ENCODE data around the gene KPNA1. TPM values are rescaled to one million over a fixed set of nuclear protein-coding genes. Genes with fewer than 3 reads are reported as not detected.

Gene KPNA1
- polyA plus RNA-seq, 2 of the 4 experiments (the other 2 are of a cell fraction) = 48.1 to 81.8 TPM

DNA sequence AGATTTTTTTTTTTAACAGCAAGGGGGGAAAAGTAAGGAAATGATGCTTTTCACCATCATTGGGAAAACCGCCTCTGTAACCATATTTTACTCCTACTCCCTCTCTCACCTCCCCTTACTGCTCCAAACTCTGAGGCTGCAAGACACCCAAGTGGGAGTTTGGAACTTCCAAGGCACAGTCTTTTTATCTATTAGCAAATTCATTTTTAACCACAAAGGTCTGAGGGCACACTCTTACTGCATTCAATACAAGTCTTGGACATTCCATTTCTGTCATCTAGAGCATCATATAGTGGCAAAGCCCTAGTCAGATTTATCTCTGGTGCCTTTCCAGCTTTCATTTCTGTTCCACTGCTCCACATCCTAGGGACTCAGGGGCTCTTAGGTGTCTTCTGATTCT, 117.5 kb downstream of the KPNA1 start:
- FAIRE-seq (no peak), DNase-seq (ENCODE audit: low read depth in 1 of 2, low spot score in 1 of 2) (no peak), ATAC-seq (no peak)
- TF ChIP-seq, protein P1, sequence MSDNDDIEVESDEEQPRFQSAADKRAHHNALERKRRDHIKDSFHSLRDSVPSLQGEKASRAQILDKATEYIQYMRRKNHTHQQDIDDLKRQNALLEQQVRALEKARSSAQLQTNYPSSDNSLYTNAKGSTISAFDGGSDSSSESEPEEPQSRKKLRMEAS (IDR thresholded peaks at IDR 0.05) = no peak
- TF ChIP-seq, protein P2, sequence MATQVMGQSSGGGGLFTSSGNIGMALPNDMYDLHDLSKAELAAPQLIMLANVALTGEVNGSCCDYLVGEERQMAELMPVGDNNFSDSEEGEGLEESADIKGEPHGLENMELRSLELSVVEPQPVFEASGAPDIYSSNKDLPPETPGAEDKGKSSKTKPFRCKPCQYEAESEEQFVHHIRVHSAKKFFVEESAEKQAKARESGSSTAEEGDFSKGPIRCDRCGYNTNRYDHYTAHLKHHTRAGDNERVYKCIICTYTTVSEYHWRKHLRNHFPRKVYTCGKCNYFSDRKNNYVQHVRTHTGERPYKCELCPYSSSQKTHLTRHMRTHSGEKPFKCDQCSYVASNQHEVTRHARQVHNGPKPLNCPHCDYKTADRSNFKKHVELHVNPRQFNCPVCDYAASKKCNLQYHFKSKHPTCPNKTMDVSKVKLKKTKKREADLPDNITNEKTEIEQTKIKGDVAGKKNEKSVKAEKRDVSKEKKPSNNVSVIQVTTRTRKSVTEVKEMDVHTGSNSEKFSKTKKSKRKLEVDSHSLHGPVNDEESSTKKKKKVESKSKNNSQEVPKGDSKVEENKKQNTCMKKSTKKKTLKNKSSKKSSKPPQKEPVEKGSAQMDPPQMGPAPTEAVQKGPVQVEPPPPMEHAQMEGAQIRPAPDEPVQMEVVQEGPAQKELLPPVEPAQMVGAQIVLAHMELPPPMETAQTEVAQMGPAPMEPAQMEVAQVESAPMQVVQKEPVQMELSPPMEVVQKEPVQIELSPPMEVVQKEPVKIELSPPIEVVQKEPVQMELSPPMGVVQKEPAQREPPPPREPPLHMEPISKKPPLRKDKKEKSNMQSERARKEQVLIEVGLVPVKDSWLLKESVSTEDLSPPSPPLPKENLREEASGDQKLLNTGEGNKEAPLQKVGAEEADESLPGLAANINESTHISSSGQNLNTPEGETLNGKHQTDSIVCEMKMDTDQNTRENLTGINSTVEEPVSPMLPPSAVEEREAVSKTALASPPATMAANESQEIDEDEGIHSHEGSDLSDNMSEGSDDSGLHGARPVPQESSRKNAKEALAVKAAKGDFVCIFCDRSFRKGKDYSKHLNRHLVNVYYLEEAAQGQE (IDR thresholded peaks at IDR 0.05) = no peak
- TF ChIP-seq FOXS1 (CRISPR knock-in tag; IDR thresholded peaks at IDR 0.05) (no peak), RARB (CRISPR knock-in tag; IDR thresholded peaks at IDR 0.05) (no peak), PHF8 (IDR thresholded peaks at IDR 0.05; ENCODE audit: borderline replicate concordance, low read depth) (no peak), JUN (IDR thresholded peaks at IDR 0.05) (no peak), GATA3 (IDR thresholded peaks at IDR 0.05; ENCODE audit: borderline replicate concordance) (no peak), KDM5A (IDR thresholded peaks at IDR 0.05) (no peak), POLR2AphosphoS2 (conservative IDR thresholded peaks at IDR 0.05; ENCODE audit: low read length) (no peak), RAD21 (conservative IDR thresholded peaks at IDR 0.05 in 1 of 2, IDR thresholded peaks at IDR 0.05 in 1 of 2) (no peak), ZSCAN20 (CRISPR knock-in tag; IDR thresholded peaks at IDR 0.05) (no peak), CBX2 (IDR thresholded peaks at IDR 0.05; ENCODE audit: borderline replicate concordance, low read depth) (no peak), NFE2L2 (conservative IDR thresholded peaks at IDR 0.05; ENCODE audit: low read length) (no peak), CEBPB (IDR thresholded peaks at IDR 0.05) (no peak), RCOR1 (IDR thresholded peaks at IDR 0.05; ENCODE audit: low read depth, low read length) (no peak)
- TF ChIP-seq, protein P3, sequence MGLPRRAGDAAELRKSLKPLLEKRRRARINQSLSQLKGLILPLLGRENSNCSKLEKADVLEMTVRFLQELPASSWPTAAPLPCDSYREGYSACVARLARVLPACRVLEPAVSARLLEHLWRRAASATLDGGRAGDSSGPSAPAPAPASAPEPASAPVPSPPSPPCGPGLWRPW (IDR thresholded peaks at IDR 0.05) = no peak
- TF ChIP-seq, protein P4, sequence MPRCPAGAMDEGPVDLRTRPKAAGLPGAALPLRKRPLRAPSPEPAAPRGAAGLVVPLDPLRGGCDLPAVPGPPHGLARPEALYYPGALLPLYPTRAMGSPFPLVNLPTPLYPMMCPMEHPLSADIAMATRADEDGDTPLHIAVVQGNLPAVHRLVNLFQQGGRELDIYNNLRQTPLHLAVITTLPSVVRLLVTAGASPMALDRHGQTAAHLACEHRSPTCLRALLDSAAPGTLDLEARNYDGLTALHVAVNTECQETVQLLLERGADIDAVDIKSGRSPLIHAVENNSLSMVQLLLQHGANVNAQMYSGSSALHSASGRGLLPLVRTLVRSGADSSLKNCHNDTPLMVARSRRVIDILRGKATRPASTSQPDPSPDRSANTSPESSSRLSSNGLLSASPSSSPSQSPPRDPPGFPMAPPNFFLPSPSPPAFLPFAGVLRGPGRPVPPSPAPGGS (IDR thresholded peaks at IDR 0.05) = no peak
- TF ChIP-seq, protein P5, sequence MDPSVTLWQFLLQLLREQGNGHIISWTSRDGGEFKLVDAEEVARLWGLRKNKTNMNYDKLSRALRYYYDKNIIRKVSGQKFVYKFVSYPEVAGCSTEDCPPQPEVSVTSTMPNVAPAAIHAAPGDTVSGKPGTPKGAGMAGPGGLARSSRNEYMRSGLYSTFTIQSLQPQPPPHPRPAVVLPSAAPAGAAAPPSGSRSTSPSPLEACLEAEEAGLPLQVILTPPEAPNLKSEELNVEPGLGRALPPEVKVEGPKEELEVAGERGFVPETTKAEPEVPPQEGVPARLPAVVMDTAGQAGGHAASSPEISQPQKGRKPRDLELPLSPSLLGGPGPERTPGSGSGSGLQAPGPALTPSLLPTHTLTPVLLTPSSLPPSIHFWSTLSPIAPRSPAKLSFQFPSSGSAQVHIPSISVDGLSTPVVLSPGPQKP (IDR thresholded peaks at IDR 0.05; ENCODE audit: low read depth, low read length) = no peak
- TF ChIP-seq, protein P6, sequence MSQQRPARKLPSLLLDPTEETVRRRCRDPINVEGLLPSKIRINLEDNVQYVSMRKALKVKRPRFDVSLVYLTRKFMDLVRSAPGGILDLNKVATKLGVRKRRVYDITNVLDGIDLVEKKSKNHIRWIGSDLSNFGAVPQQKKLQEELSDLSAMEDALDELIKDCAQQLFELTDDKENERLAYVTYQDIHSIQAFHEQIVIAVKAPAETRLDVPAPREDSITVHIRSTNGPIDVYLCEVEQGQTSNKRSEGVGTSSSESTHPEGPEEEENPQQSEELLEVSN (IDR thresholded peaks at IDR 0.05; ENCODE audit: borderline replicate concordance, low read depth) = no peak
- CTCF ChIA-PET = interaction anchor here (1.2 to 1.4 kb wide), 2 partner anchors 12 to 18 kb away, joined by 4 to 7 read pairs; partner anchors contain the start of gene FAM162A
- POLR2A ChIA-PET = no interaction called here
- H3K4me1 ChIP-seq = no peaks in the 10 kb centered on the region
- WGBS (ENCODE audit: missing lambda C conversion rate) = 97% methylated on average over 1 of the region's 1 CpG
- no peak overlapping the region for H3K27ac ChIP-seq
- no peak overlapping the region for H3K4me3 ChIP-seq
- H3K9me3 ChIP-seq = no peaks in the 10 kb centered on the region
- no peak overlapping the region for H3K4me2 ChIP-seq

DNA sequence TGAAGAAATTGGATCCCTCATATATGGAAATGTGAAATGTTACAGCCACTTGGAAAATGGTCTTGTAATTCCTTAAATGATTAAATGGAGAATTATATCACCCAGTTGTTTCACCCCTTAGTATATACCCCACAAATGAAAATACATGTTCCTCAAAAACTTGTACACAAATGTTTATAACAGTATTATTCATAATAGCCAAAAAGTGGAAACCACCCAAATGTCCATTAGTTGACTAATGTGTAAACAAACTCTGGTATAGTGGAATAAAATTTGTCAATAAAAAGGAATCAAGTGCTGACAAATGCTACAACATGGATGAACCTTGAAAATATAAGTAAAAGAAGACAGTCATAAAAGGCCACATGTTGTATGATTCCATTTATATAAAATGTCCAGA, 118.2 kb downstream of the KPNA1 start:
- POLR2A ChIA-PET = no interaction called here
- ATAC-seq (no peak), FAIRE-seq (no peak)
- TF ChIP-seq TP53 (CRISPR knock-in tag; IDR thresholded peaks at IDR 0.05) (no peak), CEBPB (IDR thresholded peaks at IDR 0.05) (no peak), TFCP2L1 (CRISPR knock-in tag; IDR thresholded peaks at IDR 0.05) (no peak), NFE2L2 (conservative IDR thresholded peaks at IDR 0.05; ENCODE audit: low read length) (no peak), MAFK (IDR thresholded peaks at IDR 0.05; ENCODE audit: partially characterized antibody) (no peak), KDM1A (IDR thresholded peaks at IDR 0.05; ENCODE audit: low read depth) (no peak), GATA3 (IDR thresholded peaks at IDR 0.05; ENCODE audit: borderline replicate concordance) (no peak), ESRRA (IDR thresholded peaks at IDR 0.05; ENCODE audit: borderline replicate concordance, low read length) (no peak)
- TF ChIP-seq, protein P2 (IDR thresholded peaks at IDR 0.05) = no peak
- TF ChIP-seq, protein P1 (IDR thresholded peaks at IDR 0.05) = no peak
- TF ChIP-seq, protein P7, sequence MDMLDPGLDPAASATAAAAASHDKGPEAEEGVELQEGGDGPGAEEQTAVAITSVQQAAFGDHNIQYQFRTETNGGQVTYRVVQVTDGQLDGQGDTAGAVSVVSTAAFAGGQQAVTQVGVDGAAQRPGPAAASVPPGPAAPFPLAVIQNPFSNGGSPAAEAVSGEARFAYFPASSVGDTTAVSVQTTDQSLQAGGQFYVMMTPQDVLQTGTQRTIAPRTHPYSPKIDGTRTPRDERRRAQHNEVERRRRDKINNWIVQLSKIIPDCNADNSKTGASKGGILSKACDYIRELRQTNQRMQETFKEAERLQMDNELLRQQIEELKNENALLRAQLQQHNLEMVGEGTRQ (IDR thresholded peaks at IDR 0.05) = no peak

More for the DNA sequence above, 118.2 kb downstream of the KPNA1 start:
- Histone ChIP-seq H3K27ac (no peak overlapping the region), H3K9me3 (no peaks in the 10 kb centered on the region), H3K4me2 (no peak overlapping the region), H3K4me1 (no peaks in the 10 kb centered on the region), H3K4me3 (no peak overlapping the region)
- CTCF ChIA-PET = interaction anchor here (0.7 to 1.3 kb wide), 4 partner anchors 12 to 632 kb away, joined by 3 to 6 read pairs (median 6); partner anchors contain the start of gene FAM162A
- DNase-seq (ENCODE audit: low read depth in 1 of 2, low spot score in 1 of 2) = no peak
